Vagina (tissue), 2 donors: Measurements from ENCODE around the gene HRH4. TPM values are rescaled to one million over a fixed set of nuclear protein-coding genes. Genes with fewer than 3 reads are reported as not detected.

Source experiments
- DNase-seq, 2 donors: peaks; one replicate each; pipeline ENCODE4 v3.0.0-alpha.2; 2017; ENCODE audit errors: extremely low spot score in 2 of 2
- H3K27ac ChIP-seq: fragments of 200-600 bp; sonication (generic); one replicate; pipeline ENCODE4 v1.5.1; 2019
- H3K27me3 ChIP-seq: fragments of 200-600 bp; sonication (generic); one replicate; pipeline ENCODE4 v1.5.1; 2019
- H3K36me3 ChIP-seq, 2 donors: fragments of 200-600 bp; sonication (generic); one replicate each; pipeline ENCODE4 v1.5.1; 2017 to 2019
- H3K4me1 ChIP-seq: fragments of 200-600 bp; sonication (generic); one replicate; pipeline ENCODE4 v1.5.1; 2019
- H3K4me3 ChIP-seq, 2 donors: fragments of 200-600 bp; sonication (generic); 1 replicate in 1 of 2; 2 replicates in 1 of 2; pipeline ENCODE4 v1.5.1; 2016 to 2019
- H3K9me3 ChIP-seq: fragments of 200-600 bp; sonication (generic); one replicate; pipeline ENCODE4 v1.5.1; 2019
- CTCF ChIP-seq, 3 experiments: fragments of 450-650 bp in 2 of 3; fragments of 200-600 bp in 1 of 3; sonication (generic) in 1 of 3; IDR thresholded peaks; one replicate each; pipeline ENCODE4 v1.5.1; 2017 to 2019; ENCODE audit warnings: antibody characterized with exemption in 3 of 3, mild to moderate bottlenecking in 2 of 3, moderate library complexity in 2 of 3
- POLR2A ChIP-seq, 2 donors: fragments of 450-650 bp; IDR thresholded peaks; one replicate each; pipeline ENCODE4 v1.6.1; 2017; ENCODE audit warnings: antibody characterized with exemption in 2 of 2, mild to moderate bottlenecking in 2 of 2, moderate library complexity in 2 of 2
- POLR2AphosphoS5 ChIP-seq, 2 donors: sonication (generic); formaldehyde crosslinking; IDR thresholded peaks; one replicate each; pipeline ENCODE4 v1.9.0; 2017; ENCODE audit warnings: antibody characterized with exemption in 2 of 2, mild to moderate bottlenecking in 2 of 2, low read depth in 1 of 2; ENCODE audit not compliant: insufficient read depth in 1 of 2
- intact Hi-C: fragments of 100-400 bp; cut with DNase I; formaldehyde crosslinking; loops from one replicate; pipeline ENCODE4 v1.15.1; 2023
- total RNA-seq: library from RNA; depleted of rRNA; stranded (reverse); fragments of >200 nt; gene quantifications from one replicate; pipeline ENCODE4 v1.2.3, GENCODE V29; 2016

The HRH4 gene
- total RNA-seq, 1 donor from 2014 or later, result not detected

- no peaks in the 10 kb centered on the region for H3K27me3 ChIP-seq
- no peak for DNase-seq
- no peaks in the 10 kb centered on the region for H3K4me1 ChIP-seq
- no peaks in the 10 kb centered on the region for H3K36me3 ChIP-seq
- TF ChIP-seq POLR2AphosphoS5 (IDR thresholded peaks at IDR 0.05; ENCODE audit: insufficient read depth in 1 of 2, low read depth in 1 of 2) (no peak), CTCF (IDR thresholded peaks at IDR 0.05) (no peak), POLR2A (IDR thresholded peaks at IDR 0.05) (no peak)
- intact Hi-C loops, result no loop called here
- no peak overlapping the region for H3K4me3 ChIP-seq
- H3K27ac ChIP-seq, result no peak overlapping the region
- H3K9me3 ChIP-seq, result no peaks in the 10 kb centered on the region
These were observed 2.7 kb downstream of the HRH4 start for GRCh38 chr18:24462838-24463775.

- Histone ChIP-seq H3K36me3 (no peaks in the 10 kb centered on the region), H3K27me3 (no peaks in the 10 kb centered on the region), H3K9me3 (no peaks in the 10 kb centered on the region), H3K4me1 (no peaks in the 10 kb centered on the region), H3K4me3 (no peak overlapping the region), H3K27ac (no peak overlapping the region)
- TF ChIP-seq CTCF (IDR thresholded peaks at IDR 0.05), result no peak
- no peak for TF ChIP-seq POLR2AphosphoS5 (IDR thresholded peaks at IDR 0.05; ENCODE audit: insufficient read depth in 1 of 2, low read depth in 1 of 2)
- no peak for TF ChIP-seq POLR2A (IDR thresholded peaks at IDR 0.05)
- intact Hi-C loops, result no loop called here
- DNase-seq, result no peak
These were observed 5.0 kb downstream of the HRH4 start for GRCh38 chr18:24465486-24465885.

GRCh38 chr18:24466771-24467170 lies 6.3 kb downstream of the HRH4 start:
- DNase-seq, result no peak
- TF ChIP-seq POLR2A (IDR thresholded peaks at IDR 0.05) (no peak), POLR2AphosphoS5 (IDR thresholded peaks at IDR 0.05; ENCODE audit: insufficient read depth in 1 of 2, low read depth in 1 of 2) (no peak), CTCF (IDR thresholded peaks at IDR 0.05) (no peak)
- H3K27me3 ChIP-seq, result no peaks in the 10 kb centered on the region
- no peaks in the 10 kb centered on the region for H3K9me3 ChIP-seq
- intact Hi-C loops, result no loop called here
- no peak overlapping the region for H3K27ac ChIP-seq
- no peak overlapping the region for H3K4me3 ChIP-seq
- H3K4me1 ChIP-seq, result no peaks in the 10 kb centered on the region
- no peaks in the 10 kb centered on the region for H3K36me3 ChIP-seq

- TF ChIP-seq POLR2A (IDR thresholded peaks at IDR 0.05) (no peak), CTCF (IDR thresholded peaks at IDR 0.05) (no peak), POLR2AphosphoS5 (IDR thresholded peaks at IDR 0.05; ENCODE audit: insufficient read depth in 1 of 2, low read depth in 1 of 2) (no peak)
- intact Hi-C loops, result no loop called here
- no peaks in the 10 kb centered on the region for H3K4me1 ChIP-seq
These were observed 9.7 kb downstream of the HRH4 start for GRCh38 chr18:24470022-24470618.

GRCh38 chr18:24470805-24471204 lies 10.4 kb downstream of the HRH4 start:
- intact Hi-C loops, result no loop called here
- no peak overlapping the region for H3K4me3 ChIP-seq
- DNase-seq, result no peak
- H3K9me3 ChIP-seq, result no peaks in the 10 kb centered on the region
- H3K27me3 ChIP-seq, result no peaks in the 10 kb centered on the region
- no peaks in the 10 kb centered on the region for H3K36me3 ChIP-seq
- H3K27ac ChIP-seq, result no peak overlapping the region
- H3K4me1 ChIP-seq, result no peaks in the 10 kb centered on the region
- TF ChIP-seq CTCF (IDR thresholded peaks at IDR 0.05), result no peak
- TF ChIP-seq POLR2AphosphoS5 (IDR thresholded peaks at IDR 0.05; ENCODE audit: insufficient read depth in 1 of 2, low read depth in 1 of 2), result no peak
- no peak for TF ChIP-seq POLR2A (IDR thresholded peaks at IDR 0.05)

More at GRCh38 chr18:24470022-24470618, 9.7 kb downstream of the HRH4 start:
- no peak overlapping the region for H3K4me3 ChIP-seq
- H3K27ac ChIP-seq, result no peak overlapping the region
- H3K9me3 ChIP-seq, result no peaks in the 10 kb centered on the region
- H3K36me3 ChIP-seq, result no peaks in the 10 kb centered on the region
- DNase-seq, result no peak
- H3K27me3 ChIP-seq, result no peaks in the 10 kb centered on the region
